Stimulated activated CD8-positive, alpha-beta memory T cell treated with anti-CD3 and anti-CD28 coated beads, Interleukin-12 subunit alpha, Interleukin-12 subunit beta, amount 100 ng/mL, for 24 hours (primary cell): ENCODE data around the gene UCK2.

ENCODE experiments used
- DNase-seq: peaks from one replicate; pipeline ENCODE4 v3.0.0-alpha.2; 2020; ENCODE audit errors: extremely low read depth

Gene UCK2

GRCh38 chr1:165834229-165834628, 6.8 kb downstream of the UCK2 start:
- DNase-seq = no peak

- DNase-seq = no peak
These were observed 7.5 kb downstream of the UCK2 start for GRCh38 chr1:165834881-165835280.

- no peak for DNase-seq
These were observed 9.5 kb downstream of the UCK2 start for GRCh38 chr1:165836664-165837482.

DNA sequence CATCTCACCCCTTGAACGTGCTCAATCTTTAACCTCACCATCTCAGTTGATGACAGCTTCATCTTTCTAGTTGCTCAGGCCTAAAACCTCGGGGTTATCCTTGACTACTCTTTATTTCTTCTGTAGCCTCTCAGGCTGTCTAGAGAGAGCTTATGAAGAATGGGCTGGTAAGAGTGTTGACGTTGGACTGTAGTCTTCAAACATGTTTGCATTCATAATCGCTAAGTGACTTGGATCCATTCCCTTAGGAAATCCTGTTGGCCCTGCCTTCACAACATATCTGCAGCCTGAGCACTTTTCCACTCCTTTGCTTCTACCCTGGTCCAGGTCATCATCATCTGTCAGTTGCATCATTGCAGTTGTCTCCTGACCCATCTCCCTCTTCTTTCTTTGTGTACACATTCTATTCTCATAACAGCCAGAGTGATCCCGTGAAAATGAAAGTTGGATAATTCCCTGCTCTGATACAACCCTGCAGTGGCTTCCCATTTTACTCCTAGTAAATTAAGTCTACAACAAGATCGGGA, 10.5 kb downstream of the UCK2 start:
- no peak for DNase-seq

- no peak for DNase-seq
These were observed 13.0 kb downstream of the UCK2 start for GRCh38 chr1:165840423-165840822.

- DNase-seq = no peak
These were observed 14.2 kb downstream of the UCK2 start for GRCh38 chr1:165841582-165842017.

DNA sequence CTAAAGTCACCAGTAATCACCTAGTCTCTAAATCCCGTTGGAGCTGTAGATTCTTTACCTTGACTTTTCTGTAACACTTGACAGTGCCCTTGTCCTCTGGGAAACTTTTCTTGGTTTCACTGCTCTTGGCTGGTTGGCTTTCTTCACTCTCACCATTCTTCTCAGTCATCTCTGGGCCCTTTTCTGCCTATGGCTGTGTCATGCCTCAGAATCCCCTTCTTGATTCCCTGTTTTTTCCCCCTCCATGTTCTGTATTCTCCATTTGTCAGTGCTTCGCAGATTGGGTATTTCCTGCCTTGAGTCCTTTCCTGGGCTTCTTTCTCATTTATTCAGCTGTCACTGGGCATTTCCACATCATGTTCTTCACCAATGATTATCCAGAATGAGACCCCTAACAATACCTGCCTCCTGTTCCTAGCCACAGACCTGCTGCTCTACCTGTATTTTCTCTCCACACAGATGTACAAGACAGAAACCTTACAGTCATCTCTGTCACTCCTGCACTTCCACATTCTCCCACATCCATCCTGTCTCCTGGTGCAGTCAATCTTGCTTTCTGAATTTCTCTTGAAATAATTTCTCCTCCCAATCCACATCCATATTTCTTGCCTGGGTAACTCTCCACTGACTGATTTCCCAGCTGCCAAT, 14.7 kb downstream of the UCK2 start:
- no peak for DNase-seq

- no peak for DNase-seq
These were observed 15.3 kb downstream of the UCK2 start for GRCh38 chr1:165842671-165843129.

- DNase-seq = no peak
These were observed 15.9 kb downstream of the UCK2 start for GRCh38 chr1:165843304-165843703.

- DNase-seq = no peak
These were observed 16.8 kb downstream of the UCK2 start for GRCh38 chr1:165844114-165844798.

- no peak for DNase-seq
These were observed 17.5 kb downstream of the UCK2 start for GRCh38 chr1:165844933-165845332.

DNA sequence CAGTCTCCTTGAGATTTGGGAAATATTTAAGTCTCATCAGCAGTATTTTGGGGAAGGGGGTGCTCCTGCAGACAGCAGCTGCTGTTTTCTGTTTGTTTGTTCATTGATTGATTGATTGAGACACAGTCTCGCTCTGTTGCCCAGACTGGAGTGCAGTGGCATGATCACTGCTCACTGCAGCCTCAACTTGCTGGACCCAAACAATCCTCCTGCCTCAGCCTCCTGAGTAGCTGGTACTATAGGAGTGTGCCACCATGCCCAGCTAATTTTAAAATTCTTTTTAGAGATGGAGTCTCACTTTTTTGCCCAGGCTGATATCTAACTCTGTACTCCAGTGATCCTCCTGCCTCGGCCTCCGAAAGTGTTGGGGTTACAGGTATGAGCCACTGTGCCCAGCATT, 18.2 kb downstream of the UCK2 start:
- no peak for DNase-seq

DNA sequence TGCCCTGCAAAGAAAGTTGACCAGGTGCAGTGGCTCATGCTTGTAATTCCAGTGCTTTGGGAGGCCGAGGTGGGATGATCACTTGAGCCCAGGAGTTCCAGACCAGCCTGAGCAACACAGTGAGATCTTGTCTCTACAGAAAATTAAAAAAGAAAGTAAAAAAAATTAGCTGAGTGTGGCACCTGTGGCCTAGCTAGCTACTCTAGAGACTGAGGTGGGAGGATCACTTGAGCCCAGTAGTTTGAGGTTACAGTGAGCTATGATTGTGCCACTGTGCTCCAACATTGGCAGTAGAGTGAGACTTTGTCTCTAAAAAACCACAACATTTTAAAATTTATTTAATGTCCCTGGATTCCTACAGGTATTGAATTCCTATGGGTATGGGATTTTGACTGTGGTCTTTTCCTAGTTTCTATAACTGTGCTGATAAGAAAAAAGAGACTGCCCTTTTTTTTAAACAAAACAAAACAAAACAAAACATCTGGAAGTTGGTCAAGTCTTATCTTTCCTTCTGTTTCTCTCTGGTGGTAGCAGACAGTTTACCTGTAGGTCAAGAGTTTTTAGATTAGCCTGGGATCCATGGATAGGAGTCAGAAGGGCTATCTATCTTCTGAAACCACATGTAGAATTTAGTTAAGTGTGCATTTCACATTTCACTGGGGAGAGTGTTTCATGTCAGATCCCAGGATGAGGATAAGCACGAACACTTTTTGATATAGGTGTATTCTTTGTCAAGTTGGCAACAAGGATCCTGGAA, 18.8 kb downstream of the UCK2 start:
- DNase-seq = no peak

GRCh38 chr1:165847486-165847885, 20.1 kb downstream of the UCK2 start:
- DNase-seq = no peak

GRCh38 chr1:165849353-165850133, 22.1 kb downstream of the UCK2 start:
- DNase-seq = no peak

- no peak for DNase-seq
These were observed 23.7 kb downstream of the UCK2 start for GRCh38 chr1:165851034-165851658.

DNA sequence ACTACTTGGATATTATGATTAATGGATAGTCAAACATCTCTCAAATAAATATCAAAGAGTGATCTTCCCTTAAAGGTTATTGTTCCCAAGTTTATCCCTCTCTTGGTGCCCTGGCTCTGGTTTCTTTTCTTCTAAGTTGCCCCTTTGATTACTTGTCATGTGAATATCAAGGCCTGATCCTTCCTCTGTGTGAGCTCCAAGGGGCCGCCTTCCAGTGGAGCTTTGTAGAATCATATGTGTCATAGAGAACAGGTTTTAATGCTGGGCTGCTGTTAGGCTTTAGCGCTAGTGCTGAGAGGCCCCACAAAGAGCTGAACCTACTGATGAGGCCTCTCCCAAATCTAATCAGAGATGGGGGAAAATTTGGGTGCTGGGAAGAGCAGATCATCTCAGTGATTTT, 25.5 kb downstream of the UCK2 start:
- no peak for DNase-seq

DNA sequence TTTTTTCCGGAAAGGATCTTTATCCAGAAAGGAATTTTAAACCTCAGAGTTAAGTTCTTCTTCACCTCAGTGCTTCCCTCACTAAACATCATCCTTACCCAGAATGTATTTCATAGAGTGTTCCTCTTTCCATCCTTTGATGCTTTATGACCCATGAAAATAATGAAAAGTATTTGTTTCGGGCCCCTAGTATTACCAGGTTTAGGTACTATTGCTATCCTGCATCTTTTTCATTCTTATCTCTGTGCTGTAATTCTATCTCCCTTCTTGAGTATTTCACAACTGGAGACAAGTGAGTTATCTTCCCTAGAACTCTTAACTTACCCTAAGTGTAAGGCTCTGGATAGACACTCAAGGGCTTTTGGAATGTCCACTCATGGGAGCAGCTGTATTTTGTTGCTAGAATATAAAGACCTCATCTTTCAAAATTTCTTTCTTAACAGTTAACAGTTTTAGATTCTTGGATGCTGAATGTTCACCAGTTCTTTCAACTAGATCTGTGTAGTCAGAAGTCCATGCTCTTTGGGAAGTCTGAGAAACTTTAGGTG, 26.2 kb downstream of the UCK2 start:
- DNase-seq = no peak

DNA sequence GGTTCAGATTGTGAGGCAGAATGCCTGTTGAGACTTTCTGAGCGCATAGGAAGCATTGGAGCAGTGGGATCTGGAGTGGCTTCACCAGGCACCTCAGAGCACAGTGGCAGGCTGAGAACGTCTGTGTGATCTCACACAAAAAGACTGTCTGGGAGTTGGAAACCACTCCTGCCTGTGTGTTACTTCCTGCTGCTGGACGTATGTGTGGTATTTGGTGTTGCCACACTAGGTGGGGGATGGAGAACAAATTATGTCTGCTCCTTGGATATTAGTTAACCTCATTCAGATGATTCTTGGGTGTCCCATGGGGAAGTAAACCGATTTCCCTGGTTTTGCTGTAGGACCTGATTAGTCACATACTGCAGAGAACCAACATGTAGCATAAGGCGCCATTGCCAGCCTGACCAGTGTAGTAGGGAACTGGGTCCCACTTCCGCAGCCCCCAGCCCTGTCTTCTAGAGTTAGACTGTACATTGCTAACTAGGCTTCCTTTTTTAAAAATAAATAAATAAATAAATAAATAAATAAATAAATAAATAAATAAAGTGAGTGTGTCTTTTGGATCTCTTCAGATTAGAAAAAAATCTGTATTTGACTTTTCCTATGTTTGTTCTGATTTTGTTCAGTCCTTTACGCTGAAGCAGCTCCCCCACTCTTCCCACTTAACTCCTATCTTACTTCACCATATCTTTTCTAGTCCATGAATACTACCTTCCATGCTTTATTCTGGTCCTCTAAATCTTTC, 26.9 kb downstream of the UCK2 start:
- DNase-seq = no peak
